Tibial nerve (tissue), 4 donors: ENCODE data around the gene KMT2E. TPM values are rescaled to one million over a fixed set of nuclear protein-coding genes. Genes with fewer than 3 reads are reported as not detected.

Experiments
- DNase-seq, 2 donors: peaks; one replicate each; pipeline ENCODE4 v3.0.0-alpha.2; 2019; ENCODE audit warnings: low spot score in 2 of 2
- H3K27ac ChIP-seq, 4 donors: fragments of 200-600 bp; sonication (generic) in 3 of 4; one replicate each; pipeline ENCODE4 v1.5.1; 2017 to 2019; ENCODE audit warnings: mild to moderate bottlenecking in 1 of 4
- H3K27me3 ChIP-seq, 2 donors: fragments of 200-600 bp; sonication (generic) in 1 of 2; one replicate each; pipeline versions ENCODE4 v1.5.1 to v1.6.0; 2017 to 2019
- H3K36me3 ChIP-seq, 3 donors: fragments of 200-600 bp; sonication (generic); one replicate each; pipeline ENCODE4 v1.5.1; 2018 to 2019
- H3K4me1 ChIP-seq, 4 donors: fragments of 200-600 bp; sonication (generic) in 3 of 4; one replicate each; pipeline ENCODE4 v1.5.1; 2017 to 2019
- H3K4me3 ChIP-seq, 4 donors: fragments of 200-600 bp; sonication (generic) in 3 of 4; one replicate each; pipeline ENCODE4 v1.5.1; 2017 to 2019; ENCODE audit warnings: mild to moderate bottlenecking in 1 of 4, moderate library complexity in 1 of 4
- H3K9me3 ChIP-seq, 4 donors: fragments of 200-600 bp; sonication (generic) in 3 of 4; one replicate each; pipeline ENCODE4 v1.5.1; 2017 to 2019
- EP300 ChIP-seq, 2 donors: sonication (generic); formaldehyde crosslinking; IDR thresholded peaks; one replicate each; pipeline ENCODE4 v1.6.1; 2017; ENCODE audit warnings: antibody characterized with exemption in 2 of 2, mild to moderate bottlenecking in 1 of 2
- POLR2A ChIP-seq, 2 donors: fragments of 450-650 bp; IDR thresholded peaks; one replicate each; pipeline ENCODE4 v1.6.1; 2017; ENCODE audit warnings: antibody characterized with exemption in 2 of 2, mild to moderate bottlenecking in 2 of 2, moderate library complexity in 2 of 2
- WGBS, 2 donors: methylation state at CpG; one replicate each; pipeline ENCODE4 v1.1.5; 2018; 5-methylcytosine and 5-hydroxymethylcytosine counted together
- total RNA-seq, 4 donors: library from RNA; depleted of rRNA; stranded (reverse); fragments of >200 nt; gene quantifications; one replicate each; pipeline ENCODE4 v1.1.0, GENCODE V29; 2016
- TF ChIP-seq, protein P1 (sequence below), 5 experiments: fragments of 200-600 bp in 3 of 5; fragments of 450-650 bp in 2 of 5; sonication (generic) in 3 of 5; IDR thresholded peaks; one replicate each; pipeline ENCODE4 v1.5.1; 2016 to 2019; ENCODE audit warnings: antibody characterized with exemption in 5 of 5, mild to moderate bottlenecking in 3 of 5, moderate library complexity in 2 of 5

KMT2E gene
- total RNA-seq, 4 donors from 2014 or later, result 91.4 to 141 (median 132) TPM

GRCh38 chr7:105084581-105084980, 70.6 kb downstream of the KMT2E start:
- no peak for DNase-seq
- Histone ChIP-seq H3K4me1 (no peaks in the 10 kb centered on the region), H3K27ac (no peak overlapping the region), H3K27me3 (no peaks in the 10 kb centered on the region), H3K9me3 (no peaks in the 10 kb centered on the region), H3K4me3 (no peak overlapping the region), H3K36me3 (peaks cover 3 to 79% (median 11%) of the 10 kb centered on the region in 3 donors)
- TF ChIP-seq EP300 (IDR thresholded peaks at IDR 0.05), result no peak
- no peak for TF ChIP-seq POLR2A (IDR thresholded peaks at IDR 0.05)
- TF ChIP-seq, protein P1, sequence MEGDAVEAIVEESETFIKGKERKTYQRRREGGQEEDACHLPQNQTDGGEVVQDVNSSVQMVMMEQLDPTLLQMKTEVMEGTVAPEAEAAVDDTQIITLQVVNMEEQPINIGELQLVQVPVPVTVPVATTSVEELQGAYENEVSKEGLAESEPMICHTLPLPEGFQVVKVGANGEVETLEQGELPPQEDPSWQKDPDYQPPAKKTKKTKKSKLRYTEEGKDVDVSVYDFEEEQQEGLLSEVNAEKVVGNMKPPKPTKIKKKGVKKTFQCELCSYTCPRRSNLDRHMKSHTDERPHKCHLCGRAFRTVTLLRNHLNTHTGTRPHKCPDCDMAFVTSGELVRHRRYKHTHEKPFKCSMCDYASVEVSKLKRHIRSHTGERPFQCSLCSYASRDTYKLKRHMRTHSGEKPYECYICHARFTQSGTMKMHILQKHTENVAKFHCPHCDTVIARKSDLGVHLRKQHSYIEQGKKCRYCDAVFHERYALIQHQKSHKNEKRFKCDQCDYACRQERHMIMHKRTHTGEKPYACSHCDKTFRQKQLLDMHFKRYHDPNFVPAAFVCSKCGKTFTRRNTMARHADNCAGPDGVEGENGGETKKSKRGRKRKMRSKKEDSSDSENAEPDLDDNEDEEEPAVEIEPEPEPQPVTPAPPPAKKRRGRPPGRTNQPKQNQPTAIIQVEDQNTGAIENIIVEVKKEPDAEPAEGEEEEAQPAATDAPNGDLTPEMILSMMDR (IDR thresholded peaks at IDR 0.05), result no peak
- WGBS, 2 donors, result 86 to 95% methylated on average over 1 of the region's 1 CpG

DNA sequence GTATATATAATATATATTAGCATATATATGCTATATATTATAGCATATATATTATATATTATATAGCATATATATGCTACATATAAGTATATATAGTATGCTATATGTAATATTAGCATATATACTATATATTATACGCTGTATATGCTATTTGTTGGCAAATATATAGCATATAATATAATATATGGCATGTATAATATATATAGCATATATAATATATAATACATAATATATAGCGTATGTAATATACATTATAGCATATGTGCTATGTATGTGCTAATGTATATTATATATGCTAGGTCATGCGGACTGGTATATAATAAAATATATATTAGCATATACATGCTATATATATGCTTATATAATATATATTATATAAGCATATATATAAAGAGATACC, 72.8 kb downstream of the KMT2E start:
- Histone ChIP-seq H3K4me3 (no peak overlapping the region), H3K27ac (no peak overlapping the region), H3K4me1 (no peaks in the 10 kb centered on the region), H3K36me3 (peaks cover 3 to 63% (median 4%) of the 10 kb centered on the region in 3 donors), H3K27me3 (no peaks in the 10 kb centered on the region), H3K9me3 (no peaks in the 10 kb centered on the region)
- WGBS, 2 donors, result 96 to 98% methylated on average over 3 of the region's 3 CpGs
- DNase-seq, result no peak
- TF ChIP-seq, protein P1 (IDR thresholded peaks at IDR 0.05), result no peak
- no peak for TF ChIP-seq POLR2A (IDR thresholded peaks at IDR 0.05)
- TF ChIP-seq EP300 (IDR thresholded peaks at IDR 0.05), result no peak

DNA sequence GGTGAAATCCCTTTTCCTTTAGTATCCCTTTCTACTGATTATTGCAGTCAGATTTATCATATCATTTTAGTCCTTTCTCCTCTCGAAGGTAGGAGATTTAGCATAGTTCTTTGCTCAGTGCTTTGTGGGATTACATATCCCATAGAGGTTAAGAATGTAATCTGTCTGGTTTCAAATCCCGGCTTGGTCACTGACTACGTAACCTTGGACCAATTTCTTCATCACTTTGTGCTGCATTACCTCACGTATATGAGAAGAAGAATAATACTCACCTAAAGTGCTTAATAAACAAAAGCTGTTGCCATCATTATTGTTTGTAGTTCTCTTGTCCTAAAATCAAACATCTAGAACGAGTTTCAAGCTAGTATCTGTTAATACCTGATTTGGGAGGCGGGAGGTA, 74.0 kb downstream of the KMT2E start:
- H3K27ac ChIP-seq, result no peak overlapping the region
- H3K9me3 ChIP-seq, result no peaks in the 10 kb centered on the region
- no peaks in the 10 kb centered on the region for H3K4me1 ChIP-seq
- TF ChIP-seq, protein P1 (IDR thresholded peaks at IDR 0.05), result no peak
- TF ChIP-seq EP300 (IDR thresholded peaks at IDR 0.05) (no peak), POLR2A (IDR thresholded peaks at IDR 0.05) (no peak)
- no peak for DNase-seq
- 91 to 95% methylated on average over 6 of the region's 6 CpGs for WGBS, 2 donors
- H3K4me3 ChIP-seq, result no peak overlapping the region
- H3K36me3 ChIP-seq, result peaks cover 4 to 63% (median 8%) of the 10 kb centered on the region in 3 donors
- no peaks in the 10 kb centered on the region for H3K27me3 ChIP-seq

DNA sequence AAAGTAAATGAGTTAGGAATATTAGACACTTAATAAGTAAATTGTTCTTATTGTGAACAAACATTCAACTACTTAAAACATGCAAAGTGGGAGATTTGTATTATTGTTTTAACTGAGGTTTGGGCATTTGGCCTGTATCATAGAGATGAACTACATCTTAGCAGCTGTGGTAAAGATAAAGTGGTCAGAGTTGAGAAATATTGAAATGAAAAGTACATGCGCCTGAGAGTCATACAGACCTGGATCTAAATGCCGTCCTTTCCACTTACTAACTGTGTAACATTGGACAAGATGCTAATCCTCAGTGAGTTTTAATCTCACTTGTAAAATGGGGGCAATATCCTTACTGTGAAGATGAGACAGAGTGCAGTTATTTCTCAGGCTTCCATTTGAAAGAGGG, 74.5 kb downstream of the KMT2E start:
- Histone ChIP-seq H3K27ac (no peak overlapping the region), H3K4me1 (no peaks in the 10 kb centered on the region), H3K27me3 (no peaks in the 10 kb centered on the region), H3K9me3 (no peaks in the 10 kb centered on the region), H3K36me3 (peaks cover 4 to 63% (median 8%) of the 10 kb centered on the region in 3 donors), H3K4me3 (no peak overlapping the region)
- WGBS, 2 donors, result 90 to 95% methylated on average over 2 of the region's 2 CpGs
- no peak for DNase-seq
- TF ChIP-seq EP300 (IDR thresholded peaks at IDR 0.05) (no peak), POLR2A (IDR thresholded peaks at IDR 0.05) (no peak)
- TF ChIP-seq, protein P1 (IDR thresholded peaks at IDR 0.05), result no peak

- Histone ChIP-seq H3K27me3 (no peaks in the 10 kb centered on the region), H3K36me3 (peaks cover 0 to 46% (median 5%) of the 10 kb centered on the region in 3 donors), H3K9me3 (no peaks in the 10 kb centered on the region), H3K4me3 (no peak overlapping the region), H3K27ac (no peak overlapping the region), H3K4me1 (peaks cover 0 to 12% (median 0%) of the 10 kb centered on the region in 4 donors)
- DNase-seq, result no peak
- TF ChIP-seq, protein P1 (IDR thresholded peaks at IDR 0.05), result no peak
- TF ChIP-seq POLR2A (IDR thresholded peaks at IDR 0.05) (no peak), EP300 (IDR thresholded peaks at IDR 0.05) (no peak)
Measured at GRCh38 chr7:105094966-105095365, 81.0 kb downstream of the KMT2E start.
